HS-27A (cell line): ENCODE measurements around the gene MSANTD7.

Experiments
- DNase-seq: peaks from one replicate; pipeline ENCODE4 v3.0.0-alpha.2; 2012; ENCODE audit warnings: low read depth, missing footprints

MSANTD7 gene

GRCh38 chr10:14880229-14880628, 42.1 kb downstream of the MSANTD7 start:
- DNase-seq: no peak

DNA sequence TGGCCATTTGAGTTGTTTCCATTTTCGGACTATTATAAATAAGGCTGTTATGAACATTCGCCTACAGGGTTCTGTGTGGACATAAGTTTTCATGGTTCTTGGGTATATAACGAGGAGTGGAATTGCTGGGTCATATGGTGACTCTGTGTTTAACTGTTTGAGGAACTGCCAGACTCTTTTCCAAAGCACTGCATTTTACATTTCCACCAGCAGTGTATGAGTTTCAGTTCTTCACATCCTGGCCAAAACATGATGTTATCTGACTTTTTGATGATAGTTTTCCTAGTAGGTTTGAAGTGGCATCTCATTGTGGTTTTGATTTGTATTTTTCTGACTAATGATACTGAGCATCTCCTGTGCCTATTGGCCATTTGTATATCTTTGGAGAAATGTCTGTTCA, 46.0 kb downstream of the MSANTD7 start:
- no peak for DNase-seq
